ENCODE data around the gene HDAC4.

DNA sequence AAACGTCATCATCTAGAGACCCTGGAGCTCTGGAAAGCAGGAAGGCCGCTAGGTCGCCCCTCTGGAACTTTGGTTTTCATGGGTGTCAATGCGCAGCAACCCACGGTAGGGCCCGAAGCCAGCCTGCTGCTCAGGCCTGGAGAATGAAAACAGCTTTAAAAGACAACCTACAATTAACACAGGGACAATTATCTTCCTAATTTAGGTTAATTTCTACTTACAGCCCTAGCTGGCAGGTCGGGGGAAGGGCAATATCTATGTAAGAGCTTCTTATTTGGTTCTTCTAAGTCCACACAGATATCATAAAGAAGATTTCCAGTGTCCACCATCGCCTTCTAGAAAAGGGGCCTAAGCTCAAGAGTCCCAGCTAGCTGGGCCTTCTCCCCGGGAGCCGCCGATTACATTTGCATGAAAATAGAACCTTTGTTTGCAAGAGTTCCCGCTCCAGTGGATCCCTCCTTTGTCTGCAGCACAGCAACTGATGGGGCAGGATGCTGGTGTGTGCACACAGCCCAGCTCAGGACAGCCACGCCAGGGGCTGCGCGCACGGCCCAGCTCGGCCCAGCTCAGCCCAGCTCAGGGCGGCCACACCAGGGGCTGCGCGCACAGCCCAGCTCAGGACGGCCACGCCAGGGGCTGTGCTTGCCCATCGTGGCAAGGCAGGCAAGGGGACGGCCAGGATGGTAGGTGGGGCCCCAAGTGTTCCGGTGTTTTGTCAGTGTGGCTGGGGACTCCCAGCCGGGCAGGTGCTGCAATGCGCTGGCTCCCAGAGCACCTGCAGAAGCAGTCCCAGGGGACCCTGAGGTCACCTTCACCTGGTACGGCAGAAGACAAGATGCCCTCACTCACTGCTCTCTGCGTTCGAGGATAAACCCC is 109.1 kb downstream of the HDAC4 start:
- TF ChIP-seq, protein P1, sequence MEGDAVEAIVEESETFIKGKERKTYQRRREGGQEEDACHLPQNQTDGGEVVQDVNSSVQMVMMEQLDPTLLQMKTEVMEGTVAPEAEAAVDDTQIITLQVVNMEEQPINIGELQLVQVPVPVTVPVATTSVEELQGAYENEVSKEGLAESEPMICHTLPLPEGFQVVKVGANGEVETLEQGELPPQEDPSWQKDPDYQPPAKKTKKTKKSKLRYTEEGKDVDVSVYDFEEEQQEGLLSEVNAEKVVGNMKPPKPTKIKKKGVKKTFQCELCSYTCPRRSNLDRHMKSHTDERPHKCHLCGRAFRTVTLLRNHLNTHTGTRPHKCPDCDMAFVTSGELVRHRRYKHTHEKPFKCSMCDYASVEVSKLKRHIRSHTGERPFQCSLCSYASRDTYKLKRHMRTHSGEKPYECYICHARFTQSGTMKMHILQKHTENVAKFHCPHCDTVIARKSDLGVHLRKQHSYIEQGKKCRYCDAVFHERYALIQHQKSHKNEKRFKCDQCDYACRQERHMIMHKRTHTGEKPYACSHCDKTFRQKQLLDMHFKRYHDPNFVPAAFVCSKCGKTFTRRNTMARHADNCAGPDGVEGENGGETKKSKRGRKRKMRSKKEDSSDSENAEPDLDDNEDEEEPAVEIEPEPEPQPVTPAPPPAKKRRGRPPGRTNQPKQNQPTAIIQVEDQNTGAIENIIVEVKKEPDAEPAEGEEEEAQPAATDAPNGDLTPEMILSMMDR (conservative IDR thresholded peaks at IDR 0.05; ENCODE audit: low read depth in 2 of 2), result no peak
- no peak for TF ChIP-seq EZH2 (IDR thresholded peaks at IDR 0.05; ENCODE audit: low read depth, unreplicated experiment)
- no peak for TF ChIP-seq POLR2AphosphoS5 (IDR thresholded peaks at IDR 0.05; ENCODE audit: low read depth)
- TF ChIP-seq, protein P2, sequence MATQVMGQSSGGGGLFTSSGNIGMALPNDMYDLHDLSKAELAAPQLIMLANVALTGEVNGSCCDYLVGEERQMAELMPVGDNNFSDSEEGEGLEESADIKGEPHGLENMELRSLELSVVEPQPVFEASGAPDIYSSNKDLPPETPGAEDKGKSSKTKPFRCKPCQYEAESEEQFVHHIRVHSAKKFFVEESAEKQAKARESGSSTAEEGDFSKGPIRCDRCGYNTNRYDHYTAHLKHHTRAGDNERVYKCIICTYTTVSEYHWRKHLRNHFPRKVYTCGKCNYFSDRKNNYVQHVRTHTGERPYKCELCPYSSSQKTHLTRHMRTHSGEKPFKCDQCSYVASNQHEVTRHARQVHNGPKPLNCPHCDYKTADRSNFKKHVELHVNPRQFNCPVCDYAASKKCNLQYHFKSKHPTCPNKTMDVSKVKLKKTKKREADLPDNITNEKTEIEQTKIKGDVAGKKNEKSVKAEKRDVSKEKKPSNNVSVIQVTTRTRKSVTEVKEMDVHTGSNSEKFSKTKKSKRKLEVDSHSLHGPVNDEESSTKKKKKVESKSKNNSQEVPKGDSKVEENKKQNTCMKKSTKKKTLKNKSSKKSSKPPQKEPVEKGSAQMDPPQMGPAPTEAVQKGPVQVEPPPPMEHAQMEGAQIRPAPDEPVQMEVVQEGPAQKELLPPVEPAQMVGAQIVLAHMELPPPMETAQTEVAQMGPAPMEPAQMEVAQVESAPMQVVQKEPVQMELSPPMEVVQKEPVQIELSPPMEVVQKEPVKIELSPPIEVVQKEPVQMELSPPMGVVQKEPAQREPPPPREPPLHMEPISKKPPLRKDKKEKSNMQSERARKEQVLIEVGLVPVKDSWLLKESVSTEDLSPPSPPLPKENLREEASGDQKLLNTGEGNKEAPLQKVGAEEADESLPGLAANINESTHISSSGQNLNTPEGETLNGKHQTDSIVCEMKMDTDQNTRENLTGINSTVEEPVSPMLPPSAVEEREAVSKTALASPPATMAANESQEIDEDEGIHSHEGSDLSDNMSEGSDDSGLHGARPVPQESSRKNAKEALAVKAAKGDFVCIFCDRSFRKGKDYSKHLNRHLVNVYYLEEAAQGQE (IDR thresholded peaks at IDR 0.05; ENCODE audit: unreplicated experiment), result no peak
- TF ChIP-seq JUNB (IDR thresholded peaks at IDR 0.05; ENCODE audit: unreplicated experiment), result no peak
- no peak for TF ChIP-seq CREB1 (CRISPR knock-in tag; IDR thresholded peaks at IDR 0.05; ENCODE audit: low read depth)
- TF ChIP-seq EZH2phosphoT487 (IDR thresholded peaks at IDR 0.05; ENCODE audit: unreplicated experiment), result no peak
- TF ChIP-seq, protein P3, sequence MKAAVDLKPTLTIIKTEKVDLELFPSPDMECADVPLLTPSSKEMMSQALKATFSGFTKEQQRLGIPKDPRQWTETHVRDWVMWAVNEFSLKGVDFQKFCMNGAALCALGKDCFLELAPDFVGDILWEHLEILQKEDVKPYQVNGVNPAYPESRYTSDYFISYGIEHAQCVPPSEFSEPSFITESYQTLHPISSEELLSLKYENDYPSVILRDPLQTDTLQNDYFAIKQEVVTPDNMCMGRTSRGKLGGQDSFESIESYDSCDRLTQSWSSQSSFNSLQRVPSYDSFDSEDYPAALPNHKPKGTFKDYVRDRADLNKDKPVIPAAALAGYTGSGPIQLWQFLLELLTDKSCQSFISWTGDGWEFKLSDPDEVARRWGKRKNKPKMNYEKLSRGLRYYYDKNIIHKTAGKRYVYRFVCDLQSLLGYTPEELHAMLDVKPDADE (IDR thresholded peaks at IDR 0.05), result no peak; the same call in 1 of the 2 replicates
- TF ChIP-seq ZNF331 (CRISPR knock-in tag; IDR thresholded peaks at IDR 0.05; ENCODE audit: low read depth), result no peak
- TF ChIP-seq STAT1 (IDR thresholded peaks at IDR 0.05; ENCODE audit: unreplicated experiment), result no peak
- TF ChIP-seq NANOG (IDR thresholded peaks at IDR 0.05; ENCODE audit: borderline replicate concordance), result 0 out of 2 replicates have a peak, but pooled peaks have one; percentile 27
- no peak for TF ChIP-seq ZNF114 (CRISPR knock-in tag; IDR thresholded peaks at IDR 0.05)

Data from GM23338 (cell line).